HEK293T (cell line): ENCODE results near the gene JPT2.

Experiments used
- ARNT ChIP-seq: fragments of 450-650 bp; IDR thresholded peaks from 2 replicates; pipeline ENCODE4 v1.6.1; 2017; ENCODE audit warnings: mild to moderate bottlenecking
- CTBP1 ChIP-seq: fragments of 450-650 bp; IDR thresholded peaks from 2 replicates; pipeline ENCODE4 v1.6.1; 2016; ENCODE audit warnings: borderline replicate concordance
- ELF4 ChIP-seq: fragments of 450-650 bp; IDR thresholded peaks from 2 replicates; pipeline ENCODE4 v1.6.1; 2017; ENCODE audit warnings: antibody characterized with exemption
- HDGF ChIP-seq: fragments of 450-650 bp; IDR thresholded peaks from 2 replicates; pipeline ENCODE4 v1.6.1; 2017; ENCODE audit warnings: antibody characterized with exemption, borderline replicate concordance
- L3MBTL2 ChIP-seq: fragments of 450-650 bp; conservative IDR thresholded peaks from 2 replicates; pipeline ENCODE4 v1.6.1; 2016; ENCODE audit warnings: mild to moderate bottlenecking
- LEF1 ChIP-seq: fragments of 450-650 bp; IDR thresholded peaks from 2 replicates; pipeline ENCODE4 v1.6.1; 2017; ENCODE audit warnings: mild to moderate bottlenecking, borderline replicate concordance
- NFRKB ChIP-seq: fragments of 450-650 bp; IDR thresholded peaks from 2 replicates; pipeline ENCODE4 v1.6.1; 2016; ENCODE audit warnings: mild to moderate bottlenecking, moderate library complexity
- SP1 ChIP-seq: fragments of 450-650 bp; IDR thresholded peaks from 2 replicates; pipeline ENCODE4 v1.6.1; 2017
- SUZ12 ChIP-seq: fragments of 450-650 bp; IDR thresholded peaks from 2 replicates; pipeline ENCODE4 v1.6.1; 2016; ENCODE audit warnings: mild to moderate bottlenecking
- TARDBP ChIP-seq: fragments of 450-650 bp; IDR thresholded peaks from 2 replicates; pipeline ENCODE4 v1.6.1; 2016
- ZNF384 ChIP-seq: fragments of 450-650 bp; IDR thresholded peaks from 2 replicates; pipeline ENCODE4 v1.6.1; 2016
- TF ChIP-seq, protein P1 (sequence below): fragments of 450-650 bp; IDR thresholded peaks from 2 replicates; pipeline ENCODE4 v1.6.1; 2016

DNA sequence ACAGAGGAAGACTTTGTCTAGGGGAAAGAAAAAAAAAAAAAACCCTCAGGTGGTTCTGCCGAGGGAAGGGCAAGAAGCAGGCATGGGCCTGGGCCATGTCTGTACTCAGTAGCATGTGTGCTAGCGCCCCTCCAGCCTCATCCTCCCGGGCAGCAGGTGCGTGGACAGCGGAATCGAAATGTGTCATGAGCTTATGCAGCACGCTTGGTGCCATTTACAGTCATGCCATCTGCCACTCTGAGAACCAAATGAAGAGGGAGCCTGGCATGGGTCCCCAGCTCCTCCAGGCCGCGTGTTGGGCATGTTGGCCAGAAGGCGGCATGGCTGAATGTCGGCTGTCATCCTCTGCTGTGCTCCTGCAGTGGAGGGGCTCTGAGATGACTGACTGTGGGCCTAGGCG is 34.6 kb upstream of the JPT2 start:
- TF ChIP-seq SUZ12, result no peak
- TF ChIP-seq TARDBP, result no peak
- no peak for TF ChIP-seq ZNF384
- no peak for TF ChIP-seq SP1
- no peak for TF ChIP-seq CTBP1
- TF ChIP-seq L3MBTL2, result no peak
- TF ChIP-seq, protein P1, sequence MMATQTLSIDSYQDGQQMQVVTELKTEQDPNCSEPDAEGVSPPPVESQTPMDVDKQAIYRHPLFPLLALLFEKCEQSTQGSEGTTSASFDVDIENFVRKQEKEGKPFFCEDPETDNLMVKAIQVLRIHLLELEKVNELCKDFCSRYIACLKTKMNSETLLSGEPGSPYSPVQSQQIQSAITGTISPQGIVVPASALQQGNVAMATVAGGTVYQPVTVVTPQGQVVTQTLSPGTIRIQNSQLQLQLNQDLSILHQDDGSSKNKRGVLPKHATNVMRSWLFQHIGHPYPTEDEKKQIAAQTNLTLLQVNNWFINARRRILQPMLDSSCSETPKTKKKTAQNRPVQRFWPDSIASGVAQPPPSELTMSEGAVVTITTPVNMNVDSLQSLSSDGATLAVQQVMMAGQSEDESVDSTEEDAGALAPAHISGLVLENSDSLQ, result no peak
- no peak for TF ChIP-seq LEF1
- no peak for TF ChIP-seq NFRKB
- no peak for TF ChIP-seq ELF4
- no peak for TF ChIP-seq ARNT
- TF ChIP-seq HDGF, result no peak
